Heart right ventricle (tissue), 16 donors: ENCODE measurements around the gene CIC. TPM values are rescaled to one million over a fixed set of nuclear protein-coding genes. Genes with fewer than 3 reads are reported as not detected.
"Not testable (repeated sequence)": the region's sequence is repeated elsewhere in the genome, so short reads cannot be mapped to it uniquely, and the experiment has no call there.

ENCODE experiments used
- ATAC-seq, 8 donors: fragments of 200-7000 bp; cut with Tn5 transposase; one replicate each; pipeline ENCODE4 v1.9.1; 2020; ENCODE audit warnings: mild to moderate bottlenecking in 8 of 8, moderate library complexity in 8 of 8, moderate number of reproducible peaks in 1 of 8
- DNase-seq, 2 donors: peaks; one replicate each; pipeline ENCODE4 v3.0.0-alpha.2; 2020
- H3K27ac ChIP-seq, 10 donors: fragments of 200-600 bp; sonication (generic) in 2 of 10; one replicate each; pipeline versions ENCODE4 v1.5.0 to v1.8.0; 2020 to 2022; ENCODE audit warnings: mild to moderate bottlenecking in 3 of 10
- H3K27me3 ChIP-seq, 7 donors: fragments of 200-600 bp; one replicate each; pipeline ENCODE4 v1.8.0; 2021 to 2022; ENCODE audit warnings: mild to moderate bottlenecking in 2 of 7
- H3K36me3 ChIP-seq, 9 donors: fragments of 200-600 bp; sonication (generic) in 1 of 9; one replicate each; pipeline versions ENCODE4 v1.5.0 to v1.8.0; 2020 to 2022; ENCODE audit warnings: mild to moderate bottlenecking in 2 of 9
- H3K4me1 ChIP-seq, 9 donors: fragments of 200-600 bp; sonication (generic) in 1 of 9; one replicate each; pipeline versions ENCODE4 v1.5.0 to v1.8.0; 2020 to 2022; ENCODE audit warnings: mild to moderate bottlenecking in 4 of 9
- H3K4me3 ChIP-seq, 10 donors: fragments of 200-600 bp; sonication (generic) in 2 of 10; one replicate each; pipeline versions ENCODE4 v1.5.0 to v1.8.0; 2020 to 2022; ENCODE audit warnings: mild to moderate bottlenecking in 7 of 10, moderate library complexity in 2 of 10
- H3K9me3 ChIP-seq, 11 donors: fragments of 200-600 bp in 10 of 11; sonication (generic) in 2 of 11; one replicate each; pipeline versions ENCODE4 v1.5.0 to v1.8.0; 2013 to 2022; ENCODE audit warnings: mild to moderate bottlenecking in 2 of 11, control low read depth in 1 of 11, moderate library complexity in 1 of 11
- WGBS, 2 donors: extraction: QIAGEN DNeasy Blood & Tissue Kit; methylation state at CpG; one replicate each; pipeline ENCODE4 v1.1.7; 2013; ENCODE audit warnings: inconsistent platforms in 1 of 2; 5-methylcytosine and 5-hydroxymethylcytosine counted together
- intact Hi-C, 10 donors: fragments of 100-400 bp; cut with DNase I; formaldehyde crosslinking; loops; one replicate each; pipeline versions ENCODE4 v1.11.1 to v1.14.2; 2022
- polyA plus RNA-seq, 2 donors: library from polyadenylated mRNA; stranded (reverse); fragments of 200-250 nt; gene quantifications; one replicate each; pipeline ENCODE4 v1.2.3, GENCODE V29; 2013
- total RNA-seq, 10 donors: library from RNA; stranded (reverse); fragmentation: NEBNext Ultra II Directional in 3 of 10; extraction: Animal tissue kit (Norgen Biotek cat#: 25700) in 3 of 10; gene quantifications; one replicate each; pipeline versions ENCODE4 v1.2.1 to v1.2.4, GENCODE V29; 2021 to 2023
- TF ChIP-seq, protein P1 (sequence below), 9 donors: fragments of 200-600 bp; sonication (generic) in 2 of 9; IDR thresholded peaks; one replicate each; pipeline versions ENCODE4 v1.5.0 to v1.8.0; 2021 to 2022; ENCODE audit warnings: antibody characterized with exemption in 9 of 9, mild to moderate bottlenecking in 5 of 9, moderate library complexity in 1 of 9
- donor health status: Arrhythmogenic right ventricular cardiomyopathy.
- donor health status: ischemic (EF 13 %, LVEDD 7.1; RV severe dilation, severe dysfunction).
- donor health status: healthy with polysubstance abuse.
- donor health status: DM: no; HTN: yes; CAD: no.
- donor health status: DM: no; HTN: no; CAD: no.
- donor health status: ischemic (EF 25% LVEDD 6.9; RV normal size, moderate dysfunction).
- donor health status: ischemic (EF 25% LVEDD 5.7; RV mildly dilated, moderate dysfunction).
- donor health status: healthy.
- donor health status: DM: yes; HTN: yes; CAD: no.
- donor health status: Ischemic cardiomyopathy.
- donor health status: ischemic (EF 35%, LVEDD 5.7; RV mildly dilated, moderate dysfunction).
- donor health status: nonischemic (EF 11% LVEDD 7.7; RV severe dilation, severe dysfunction).
- donor health status: DM: yes; HTN: yes; CAD: no.
- donor health status: PGD.
- donor health status: ischemic (EF 29% LVEDD 5.4; RV normal size, mild dysfunction).
- donor health status: nonischemic (EF 23%, LVEDD 6.1; RV moderate dilation, normal function).

Gene CIC
- total and polyA plus RNA-seq, 12 donors, result 17.6 to 42.0 (median 32.0) TPM

DNA sequence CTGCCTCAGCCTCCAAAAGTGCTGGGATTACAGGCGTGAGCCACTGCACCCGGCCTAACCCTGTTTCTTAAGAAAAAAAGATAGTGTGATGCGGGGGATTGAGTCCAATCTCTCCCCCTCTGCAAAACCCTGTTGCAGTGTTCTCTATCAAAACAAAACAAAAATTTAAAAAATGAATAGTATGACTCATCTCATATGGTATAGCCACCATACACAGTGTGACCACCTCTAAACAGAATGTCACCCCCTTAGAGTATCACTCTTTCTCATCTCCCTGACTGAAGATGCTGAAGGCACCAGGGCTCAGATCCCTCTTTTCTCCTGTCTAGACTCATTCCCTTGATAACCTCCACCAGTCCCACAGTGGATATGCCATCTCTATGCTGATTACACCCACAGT, 7.3 kb upstream of the CIC start:
- Histone ChIP-seq H3K36me3 (no peaks in the 10 kb centered on the region), H3K27me3 (no peaks in the 10 kb centered on the region), H3K4me3 (no peak overlapping the region), H3K9me3 (no peaks in the 10 kb centered on the region), H3K4me1 (peaks cover 0 to 9% (median 4%) of the 10 kb centered on the region in 9 donors), H3K27ac (no peak overlapping the region)
- intact Hi-C loops, result no loop called here
- TF ChIP-seq, protein P1, sequence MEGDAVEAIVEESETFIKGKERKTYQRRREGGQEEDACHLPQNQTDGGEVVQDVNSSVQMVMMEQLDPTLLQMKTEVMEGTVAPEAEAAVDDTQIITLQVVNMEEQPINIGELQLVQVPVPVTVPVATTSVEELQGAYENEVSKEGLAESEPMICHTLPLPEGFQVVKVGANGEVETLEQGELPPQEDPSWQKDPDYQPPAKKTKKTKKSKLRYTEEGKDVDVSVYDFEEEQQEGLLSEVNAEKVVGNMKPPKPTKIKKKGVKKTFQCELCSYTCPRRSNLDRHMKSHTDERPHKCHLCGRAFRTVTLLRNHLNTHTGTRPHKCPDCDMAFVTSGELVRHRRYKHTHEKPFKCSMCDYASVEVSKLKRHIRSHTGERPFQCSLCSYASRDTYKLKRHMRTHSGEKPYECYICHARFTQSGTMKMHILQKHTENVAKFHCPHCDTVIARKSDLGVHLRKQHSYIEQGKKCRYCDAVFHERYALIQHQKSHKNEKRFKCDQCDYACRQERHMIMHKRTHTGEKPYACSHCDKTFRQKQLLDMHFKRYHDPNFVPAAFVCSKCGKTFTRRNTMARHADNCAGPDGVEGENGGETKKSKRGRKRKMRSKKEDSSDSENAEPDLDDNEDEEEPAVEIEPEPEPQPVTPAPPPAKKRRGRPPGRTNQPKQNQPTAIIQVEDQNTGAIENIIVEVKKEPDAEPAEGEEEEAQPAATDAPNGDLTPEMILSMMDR (IDR thresholded peaks at IDR 0.05), result no peak
- ATAC-seq, result no peak
- 87 to 90% methylated on average over 3 of the region's 3 CpGs for WGBS, 2 donors
- no peak for DNase-seq

DNA sequence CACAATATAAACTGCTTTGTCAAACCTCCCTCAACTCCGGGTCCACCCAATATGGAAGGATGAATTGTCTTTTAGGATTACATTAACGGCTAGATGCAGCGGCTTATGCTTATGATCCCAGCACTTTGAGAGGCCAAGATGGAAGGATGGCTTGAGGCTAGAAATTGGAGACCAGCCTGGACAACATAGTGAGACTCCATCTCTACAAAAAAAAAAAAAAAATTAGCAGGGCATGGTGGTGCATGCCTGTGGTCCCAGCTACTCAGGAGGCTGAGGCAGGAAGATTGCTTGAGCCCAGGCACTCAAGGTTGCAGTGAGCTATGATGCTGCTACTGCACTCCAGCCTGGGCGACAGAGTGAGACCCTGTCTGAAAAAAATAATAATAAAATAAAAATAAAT, 2.9 kb upstream of the CIC start:
- peaks cover 14 to 25% (median 21%) of the 10 kb centered on the region in 9 donors for H3K4me1 ChIP-seq
- H3K36me3 ChIP-seq, H3K9me3 ChIP-seq, H3K27me3 ChIP-seq, DNase-seq, intact Hi-C loops, H3K4me3 ChIP-seq, ATAC-seq, H3K27ac ChIP-seq: not testable (repeated sequence)
- 89 to 94% methylated on average over 4 of the region's 4 CpGs for WGBS, 2 donors

DNA sequence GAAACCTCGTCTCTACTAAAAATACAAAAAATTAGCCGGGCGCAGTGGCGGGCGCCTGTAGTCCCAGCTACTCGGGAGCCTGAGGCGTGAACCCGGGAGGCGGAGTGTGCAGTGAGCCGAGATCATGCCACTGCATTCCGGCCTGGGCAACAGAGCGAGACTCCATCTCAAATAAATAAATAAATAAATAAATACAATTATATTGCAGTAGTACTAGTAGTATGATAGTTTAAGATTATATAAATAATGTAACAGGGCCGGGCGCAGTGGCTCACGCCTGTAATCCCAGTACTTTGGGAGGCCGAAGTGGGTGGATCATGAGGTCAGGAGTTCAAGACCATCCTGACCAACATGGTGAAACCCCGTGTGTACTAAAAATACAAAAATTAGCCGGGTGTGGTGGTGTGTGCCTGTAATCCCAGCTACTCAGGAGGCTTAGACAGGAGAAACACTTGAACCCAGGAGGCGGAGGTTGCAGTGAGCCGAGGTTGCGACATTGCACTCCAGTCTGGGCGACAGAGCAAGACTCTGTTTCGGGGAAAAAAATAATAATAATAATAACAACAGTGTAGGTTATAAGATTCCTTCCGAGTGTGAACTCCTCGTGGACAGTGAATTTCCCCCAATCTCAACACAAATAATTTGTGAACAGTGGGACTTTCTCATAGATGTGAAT, 2.0 kb upstream of the CIC start:
- intact Hi-C loops, H3K36me3 ChIP-seq, H3K4me3 ChIP-seq, ATAC-seq, H3K27me3 ChIP-seq, H3K9me3 ChIP-seq: not testable (repeated sequence)
- peak in 1 of 2 donors; percentile 2 for DNase-seq
- peak overlapping the region in 3 of 10 donors; percentile 90 to 99 (median 95) for H3K27ac ChIP-seq
- WGBS, 2 donors, result 93 to 95% methylated on average over 24 to 25 of the region's 25 CpGs
- peaks cover 18 to 35% (median 28%) of the 10 kb centered on the region in 9 donors for H3K4me1 ChIP-seq

DNA sequence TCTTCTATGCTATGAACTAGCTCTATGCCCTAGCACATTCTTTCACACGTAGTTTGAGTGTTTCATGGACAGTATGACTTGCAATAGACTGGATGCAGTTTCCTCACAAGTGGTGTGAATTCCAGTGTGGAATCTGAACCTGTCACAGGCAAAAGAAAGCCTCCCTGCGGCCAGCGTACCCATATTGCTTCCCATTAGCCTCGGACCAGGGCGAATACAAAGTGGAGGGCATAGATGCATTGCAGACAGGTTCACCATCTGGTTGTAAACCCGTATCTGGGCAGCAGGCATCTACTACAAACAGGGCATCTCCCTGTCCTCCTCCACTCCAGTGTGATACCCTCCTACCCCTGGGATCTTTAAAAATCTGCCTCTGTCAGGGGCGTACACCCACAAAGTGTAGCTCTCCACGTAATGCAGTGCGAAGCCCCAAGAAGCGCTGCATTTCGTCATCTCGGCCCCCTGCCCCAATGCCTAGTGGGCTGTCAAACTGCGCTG, 1.4 kb upstream of the CIC start:
- Histone ChIP-seq H3K36me3 (peaks cover 0 to 14% (median 7%) of the 10 kb centered on the region in 9 donors), H3K4me3 (peak overlapping the region; percentile 13 to 83 (median 66)), H3K4me1 (peaks cover 18 to 39% (median 29%) of the 10 kb centered on the region in 9 donors), H3K27me3 (no peaks in the 10 kb centered on the region), H3K27ac (peak overlapping the region; percentile 90 to 99 (median 97)), H3K9me3 (no peaks in the 10 kb centered on the region)
- intact Hi-C loops, result loop anchor here in 4 of 10 donors (1.0 to 2.0 kb wide), 2 partner anchors 12 to 13 kb away; partner anchors contain the start of gene ERF (in 4 of the 4)
- no peak for DNase-seq
- WGBS, 2 donors, result 5 to 7% methylated on average over 13 of the region's 13 CpGs
- TF ChIP-seq, protein P1 (IDR thresholded peaks at IDR 0.05), result no peak
- ATAC-seq, result no peak

DNA sequence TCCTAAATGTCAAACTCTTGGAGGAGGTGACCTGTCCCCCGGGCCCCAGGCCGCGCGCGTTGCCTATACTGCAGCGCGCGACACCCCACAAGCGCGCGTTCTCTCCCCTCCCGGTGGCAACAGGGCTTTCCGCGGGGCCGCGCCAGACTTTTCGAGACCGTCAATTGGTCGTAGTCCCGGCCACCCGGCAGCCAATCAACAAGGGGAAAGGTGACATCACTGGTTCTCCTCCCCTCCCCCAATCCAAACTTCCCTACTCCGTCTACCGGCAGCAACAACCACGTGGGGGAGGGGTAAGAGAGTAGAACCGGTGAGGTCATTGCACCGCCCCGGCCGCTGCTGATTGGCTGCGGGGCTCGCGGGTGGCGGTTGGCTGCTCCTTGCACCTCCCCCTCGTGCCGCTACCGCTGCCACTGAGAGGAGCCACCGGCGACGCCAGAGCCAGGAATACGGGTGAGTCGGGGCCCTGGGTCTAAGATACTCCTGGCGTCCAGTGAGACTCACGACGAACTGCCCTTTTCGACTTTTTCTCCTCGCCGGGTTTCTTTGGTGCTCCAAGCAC, 829 bp upstream of the CIC start:
- Histone ChIP-seq H3K36me3 (peaks cover 0 to 19% (median 12%) of the 10 kb centered on the region in 9 donors), H3K27ac (peak overlapping the region; percentile 90 to 99 (median 97)), H3K4me1 (peaks cover 18 to 39% (median 29%) of the 10 kb centered on the region in 9 donors), H3K4me3 (peak overlapping the region; percentile 13 to 83 (median 66)), H3K9me3 (no peaks in the 10 kb centered on the region), H3K27me3 (no peaks in the 10 kb centered on the region)
- intact Hi-C loops, result loop anchor here in 4 of 10 donors (1.0 to 2.0 kb wide), 2 partner anchors 13 kb away; partner anchors contain the start of gene ERF (in 4 of the 4)
- ATAC-seq, result peak; percentile 83 to 93 (median 87)
- DNase-seq, result peak; percentile 96 to 100
- TF ChIP-seq, protein P1 (IDR thresholded peaks at IDR 0.05), result peak in 1 of 9 donors; percentile 10
- WGBS, 2 donors, result 0% methylated on average over 44 to 46 of the region's 46 CpGs
